C4-2B (cell line): Measurements from ENCODE around the gene SLC22A16.

Experiments
- CTCF ChIP-seq: fragments of 450-650 bp; conservative IDR thresholded peaks from 2 replicates; pipeline ENCODE4 v1.5.1; 2017; ENCODE audit warnings: mild to moderate bottlenecking
- ZFX ChIP-seq: fragments of 450-650 bp; IDR thresholded peaks from 2 replicates; pipeline ENCODE4 v1.6.1; 2017

- TF ChIP-seq CTCF (no peak), ZFX (no peak)
These were observed 74.7 kb downstream of the SLC22A16 start for GRCh38 chr6:110401585-110402176.
